Stimulated activated naive CD4-positive, alpha-beta T cell (primary cell): ENCODE data around the gene NME9.

ENCODE experiments used
- DNase-seq, 6 experiments: peaks; one replicate each; lab custom pipeline; 2025; lab: John Stamatoyannopoulos, UW

Gene NME9

GRCh38 chr3:138282836-138283235, 46.8 kb downstream of the NME9 start:
- DNase-seq, result no peak

- no peak for DNase-seq
Measured at GRCh38 chr3:138281561-138281960, 48.1 kb downstream of the NME9 start.

- no peak for DNase-seq
Measured at GRCh38 chr3:138271189-138271794, 58.4 kb downstream of the NME9 start.

DNA sequence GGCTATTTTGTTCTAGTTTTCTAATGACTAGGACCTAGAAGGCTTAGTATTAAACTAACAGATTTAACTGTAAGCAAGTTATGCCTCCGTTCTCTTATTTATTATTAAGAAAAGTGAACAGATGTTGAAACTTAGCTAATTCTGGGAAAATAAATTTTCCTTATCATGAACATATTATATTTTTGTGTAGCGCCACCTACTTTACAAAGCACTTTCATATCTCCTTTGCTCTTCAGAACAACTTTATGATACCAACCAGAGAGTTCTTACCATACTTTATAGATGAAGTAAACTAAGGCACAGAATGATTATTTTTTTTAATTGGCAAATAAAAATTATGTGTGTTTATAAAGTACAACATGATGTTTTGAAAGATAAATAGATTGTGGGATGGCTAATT, 59.4 kb downstream of the NME9 start:
- DNase-seq, result no peak

DNA sequence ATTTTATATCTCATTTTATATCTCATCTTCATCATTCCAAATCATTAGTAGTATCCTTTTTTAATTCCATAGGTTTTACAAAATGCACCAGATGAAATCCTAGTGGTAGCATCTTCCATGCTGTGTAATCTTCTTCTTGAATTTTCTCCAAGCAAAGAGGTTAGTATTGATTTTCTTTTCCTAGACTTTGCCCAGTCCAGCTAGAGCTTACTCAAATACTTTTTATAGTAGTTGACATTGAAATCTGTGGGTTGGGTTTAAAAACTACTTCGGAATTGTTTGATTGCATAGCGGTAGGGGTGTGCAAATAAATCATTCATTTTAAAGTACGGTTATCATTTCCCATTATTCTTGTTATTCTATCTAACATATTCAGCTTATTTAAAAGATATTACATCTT, 62.6 kb downstream of the NME9 start:
- DNase-seq, result no peak

GRCh38 chr3:138265745-138266144, 63.9 kb downstream of the NME9 start:
- DNase-seq, result no peak

DNA sequence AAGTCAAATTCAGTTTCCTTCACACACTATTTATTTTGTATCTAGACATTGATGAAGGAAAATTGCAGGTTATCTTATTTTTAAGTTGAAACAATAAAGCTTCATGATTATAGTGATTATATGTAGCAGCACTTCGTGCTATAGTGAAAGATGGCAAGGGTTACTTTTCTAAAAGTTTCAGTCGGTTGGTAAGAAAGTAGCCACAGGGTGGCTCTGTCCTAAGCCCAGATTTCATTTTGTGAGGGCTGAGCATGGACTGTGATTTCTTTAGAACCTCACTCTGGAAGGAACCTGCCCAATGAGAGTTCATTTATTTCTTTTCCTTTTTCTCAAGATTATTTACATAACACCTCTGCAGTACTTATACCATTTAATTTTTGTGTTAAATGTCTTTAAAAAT, 66.5 kb downstream of the NME9 start:
- DNase-seq, result no peak

DNA sequence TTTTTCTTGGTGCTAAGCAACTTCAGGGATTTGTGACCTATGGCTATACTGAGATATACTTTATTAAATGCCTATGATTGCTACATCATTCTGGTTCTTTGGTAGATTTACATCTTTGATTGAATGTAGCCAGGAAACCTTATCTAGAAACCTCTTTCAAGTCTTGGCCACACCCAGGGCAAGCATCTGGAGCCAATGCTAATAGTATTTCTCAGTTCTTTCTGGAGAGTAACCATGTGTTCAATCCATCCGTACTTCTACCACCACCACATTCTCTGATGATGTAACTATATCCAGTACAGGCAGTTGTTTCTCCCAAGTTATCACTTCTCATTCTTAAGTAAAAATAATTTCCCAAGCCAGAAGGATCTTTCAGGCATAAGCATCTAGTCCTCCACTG, 69.0 kb downstream of the NME9 start:
- DNase-seq, result no peak

DNA sequence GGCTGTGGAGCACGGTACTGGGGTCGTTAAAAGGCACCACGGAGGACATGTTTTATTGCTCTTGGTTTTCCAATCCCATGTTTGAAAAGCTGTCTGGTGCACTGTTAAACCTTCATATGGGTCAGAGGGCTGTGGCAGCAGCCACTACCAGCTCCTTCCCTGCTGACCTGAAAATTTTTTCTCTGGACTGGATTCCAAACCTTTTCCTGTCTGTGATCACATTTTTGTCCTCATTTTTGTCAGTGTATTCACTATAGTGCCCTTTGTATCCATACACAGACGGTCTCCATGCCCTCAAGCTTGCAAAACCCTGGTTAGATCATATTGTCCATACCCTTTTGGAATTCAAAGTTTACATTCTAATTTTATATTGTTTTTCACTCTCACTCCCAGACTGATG, 70.5 kb downstream of the NME9 start:
- no peak for DNase-seq

GRCh38 chr3:138257986-138258385, 71.7 kb downstream of the NME9 start:
- no peak for DNase-seq

GRCh38 chr3:138256022-138256421, 73.6 kb downstream of the NME9 start:
- DNase-seq, result no peak

DNA sequence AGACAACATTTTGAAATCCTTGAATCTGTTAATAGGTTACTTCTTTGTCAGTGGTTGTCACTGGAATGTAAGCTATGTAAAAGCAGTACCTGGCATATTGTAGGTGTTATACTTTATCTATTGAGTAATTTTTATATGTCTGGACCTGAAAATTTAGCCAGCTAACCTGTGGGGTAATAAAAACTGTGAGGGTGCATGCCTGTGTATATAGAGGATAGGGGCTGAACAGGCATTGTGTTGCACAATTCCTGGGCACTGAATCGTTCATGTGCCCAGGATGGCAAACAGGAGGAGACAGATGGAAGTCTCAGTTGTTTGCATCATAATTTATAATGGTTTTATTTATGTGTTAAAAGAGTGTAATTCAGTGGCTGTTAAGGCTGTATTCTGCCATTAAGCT, 75.4 kb downstream of the NME9 start:
- no peak for DNase-seq

- DNase-seq, result no peak
Measured at GRCh38 chr3:138253609-138254008, 76.0 kb downstream of the NME9 start.
